ENCODE measurements around the gene PCDH9.

The PCDH9 gene

DNA sequence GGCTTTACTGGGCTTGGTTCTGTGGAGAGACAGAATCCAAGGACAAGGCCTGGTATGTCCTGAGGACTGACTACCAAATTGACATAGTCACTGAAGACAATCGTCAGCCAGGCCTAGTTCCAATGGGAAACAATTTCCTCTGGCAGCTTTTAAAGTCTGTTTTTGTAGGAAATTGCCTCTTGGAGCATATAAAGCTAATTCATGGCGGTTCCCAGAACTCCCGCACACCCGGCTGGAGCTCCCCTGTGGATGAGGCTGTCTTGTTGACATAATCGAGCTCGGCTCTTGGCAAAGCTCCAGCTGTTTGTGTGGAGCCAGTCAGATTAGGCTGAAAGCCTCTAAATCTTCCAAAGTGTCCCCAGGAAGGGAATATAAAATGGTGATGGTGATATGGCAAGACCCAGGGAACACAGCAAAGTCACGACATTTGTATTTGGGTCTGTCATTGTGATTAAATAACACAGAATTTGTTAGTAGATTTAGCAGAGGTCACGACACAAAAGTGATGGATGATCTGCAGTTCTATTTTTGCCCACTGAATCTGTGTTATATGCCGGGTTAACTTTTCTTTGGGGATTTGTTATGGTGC is 395.0 kb downstream of the PCDH9 start:
- Histone ChIP-seq H3K4me1 (peaks cover 21% of the 10 kb centered on the region), H3K4me3 (no peak overlapping the region), H3K27me3 (no peaks in the 10 kb centered on the region), H3K9ac (no peak overlapping the region), H3K4me2 (no peak overlapping the region), H3K27ac (no peak overlapping the region), H4K20me1 (no peaks in the 10 kb centered on the region), H3K9me3 (0 out of 2 replicates have a peak, but pooled peaks cover 4% of the 10 kb centered on the region), H3K36me3 (no peaks in the 10 kb centered on the region)
- no peak for TF ChIP-seq Cebpa-rat (IDR thresholded peaks at IDR 0.05)

DNA sequence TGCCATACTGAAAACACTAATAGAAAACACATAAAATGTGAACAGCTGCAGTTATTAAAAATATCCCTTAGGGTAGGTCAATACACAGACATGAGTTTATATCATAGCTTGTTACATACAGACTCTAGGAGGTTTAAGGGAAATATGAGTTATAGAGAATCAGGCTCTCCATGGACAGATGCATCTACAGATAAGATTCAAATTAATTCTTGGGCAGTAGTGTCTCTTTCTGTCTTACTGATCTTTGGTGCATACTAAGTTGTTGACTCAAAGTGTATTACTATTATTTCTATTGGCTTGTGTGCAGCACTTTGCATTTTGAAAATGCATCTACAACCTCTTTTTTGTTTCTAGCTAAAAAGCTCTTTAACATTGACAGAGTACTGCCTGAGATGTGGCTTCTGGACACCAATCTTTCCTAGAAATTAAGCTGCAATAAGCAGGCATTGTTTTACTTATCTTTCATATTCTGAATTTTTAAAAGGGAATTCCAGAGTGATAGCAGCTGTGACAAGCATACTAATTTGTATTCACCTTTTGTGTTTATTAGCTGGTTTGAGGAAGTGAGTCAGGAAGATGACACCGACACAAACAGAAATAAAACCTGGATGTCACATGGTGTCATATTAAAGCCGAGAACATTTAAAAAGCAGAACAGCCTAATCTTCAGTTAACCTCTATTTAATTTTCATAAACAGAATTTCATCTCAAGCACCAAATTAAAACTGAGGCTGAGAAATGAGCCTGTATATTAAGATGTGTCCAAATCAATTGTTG is 399.0 kb downstream of the PCDH9 start:
- H3K4me2 ChIP-seq, result no peak overlapping the region
- no peak overlapping the region for H3K27ac ChIP-seq

DNA sequence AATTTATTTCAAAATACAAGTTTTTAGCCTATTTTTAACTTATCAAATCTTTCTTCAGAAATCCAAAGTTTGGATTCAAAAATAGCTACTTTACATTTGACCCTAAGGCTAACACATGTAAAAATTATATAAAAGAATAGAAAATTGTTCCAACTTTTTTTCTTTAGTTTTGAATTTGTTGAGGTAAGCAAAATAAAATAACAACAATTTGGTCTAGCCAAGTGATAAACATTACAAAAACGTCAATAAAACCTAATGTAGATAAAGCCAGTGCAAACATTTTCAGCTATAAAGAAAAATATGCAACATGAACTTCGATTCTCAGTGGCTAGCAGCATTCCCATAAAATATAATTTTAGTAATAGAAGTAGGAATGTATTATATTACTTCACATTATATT is 400.3 kb downstream of the PCDH9 start:
- H3K9ac ChIP-seq, result no peak overlapping the region
- H3K36me3 ChIP-seq, result no peaks in the 10 kb centered on the region
- H3K4me3 ChIP-seq, result no peak overlapping the region
- H3K27me3 ChIP-seq, result no peaks in the 10 kb centered on the region
- H3K4me2 ChIP-seq, result no peak overlapping the region
- TF ChIP-seq Cebpa-rat (IDR thresholded peaks at IDR 0.05), result no peak
- no peak overlapping the region for H3K27ac ChIP-seq
- H4K20me1 ChIP-seq, result no peaks in the 10 kb centered on the region
- H3K4me1 ChIP-seq, result peaks cover 4% of the 10 kb centered on the region; the same call in 1 of the 2 replicates
- no peaks in the 10 kb centered on the region for H3K9me3 ChIP-seq

More for the DNA sequence above, 399.0 kb downstream of the PCDH9 start:
- no peaks in the 10 kb centered on the region for H3K27me3 ChIP-seq
- H3K4me3 ChIP-seq, result no peak overlapping the region
- H3K9me3 ChIP-seq, result 0 out of 2 replicates have a peak, but pooled peaks cover 4% of the 10 kb centered on the region
- peaks cover 4% of the 10 kb centered on the region; the same call in 1 of the 2 replicates for H3K4me1 ChIP-seq
- no peak overlapping the region for H3K9ac ChIP-seq
- H3K36me3 ChIP-seq, result no peaks in the 10 kb centered on the region
- TF ChIP-seq Cebpa-rat (IDR thresholded peaks at IDR 0.05), result no peak
- no peaks in the 10 kb centered on the region for H4K20me1 ChIP-seq

DNA sequence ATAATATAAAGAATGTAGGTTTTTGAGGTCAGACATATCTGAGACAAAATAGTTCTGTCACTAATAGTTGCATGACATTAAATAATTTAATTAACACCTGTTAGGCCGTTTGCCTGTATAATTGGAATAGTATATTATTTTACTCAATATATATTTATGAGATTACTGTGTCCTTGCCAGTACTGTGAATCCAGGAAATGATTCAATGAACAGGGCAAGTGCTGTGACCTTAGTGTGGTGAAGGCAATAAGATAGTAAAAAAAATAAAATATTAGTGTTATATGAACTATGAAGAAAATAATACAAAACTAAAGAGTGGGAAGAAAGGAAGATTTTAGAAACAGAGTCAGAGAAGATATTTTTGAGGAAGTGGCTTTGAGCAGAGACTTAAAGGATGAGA is 403.7 kb downstream of the PCDH9 start:
- Histone ChIP-seq H3K36me3 (no peaks in the 10 kb centered on the region), H3K4me3 (no peak overlapping the region), H3K9me3 (no peaks in the 10 kb centered on the region), H4K20me1 (no peaks in the 10 kb centered on the region), H3K9ac (no peak overlapping the region), H3K27ac (no peak overlapping the region), H3K27me3 (no peaks in the 10 kb centered on the region), H3K4me1 (peaks cover 3% of the 10 kb centered on the region; the same call in 1 of the 2 replicates), H3K4me2 (no peak overlapping the region)
- no peak for TF ChIP-seq Cebpa-rat (IDR thresholded peaks at IDR 0.05)

DNA sequence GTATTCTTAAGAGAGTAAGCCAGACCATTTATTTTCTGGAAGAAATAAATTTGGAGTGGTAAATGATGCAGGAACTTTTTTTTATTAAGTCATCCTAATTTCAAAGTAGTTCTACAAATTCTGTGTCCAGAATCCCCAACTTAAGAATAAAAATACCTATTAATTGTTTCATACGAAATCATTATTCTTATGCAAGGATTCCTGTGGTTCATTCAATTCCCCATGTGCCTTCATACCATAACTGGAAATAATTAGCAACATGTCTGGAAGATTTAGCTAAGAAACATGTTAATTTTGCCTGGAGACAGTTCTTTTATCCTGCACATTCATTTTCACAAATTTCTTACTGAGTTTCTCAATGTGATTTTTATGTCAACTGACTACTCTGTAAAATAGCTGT is 408.6 kb downstream of the PCDH9 start:
- H4K20me1 ChIP-seq, result no peaks in the 10 kb centered on the region
- no peak for TF ChIP-seq Cebpa-rat (IDR thresholded peaks at IDR 0.05)
- H3K9ac ChIP-seq, result no peak overlapping the region
- no peak overlapping the region for H3K4me2 ChIP-seq
- no peaks in the 10 kb centered on the region; the same call in 1 of the 2 replicates for H3K9me3 ChIP-seq
- H3K36me3 ChIP-seq, result no peaks in the 10 kb centered on the region
- no peaks in the 10 kb centered on the region for H3K4me1 ChIP-seq
- H3K27ac ChIP-seq, result no peak overlapping the region
- no peak overlapping the region for H3K4me3 ChIP-seq
- H3K27me3 ChIP-seq, result no peaks in the 10 kb centered on the region

DNA sequence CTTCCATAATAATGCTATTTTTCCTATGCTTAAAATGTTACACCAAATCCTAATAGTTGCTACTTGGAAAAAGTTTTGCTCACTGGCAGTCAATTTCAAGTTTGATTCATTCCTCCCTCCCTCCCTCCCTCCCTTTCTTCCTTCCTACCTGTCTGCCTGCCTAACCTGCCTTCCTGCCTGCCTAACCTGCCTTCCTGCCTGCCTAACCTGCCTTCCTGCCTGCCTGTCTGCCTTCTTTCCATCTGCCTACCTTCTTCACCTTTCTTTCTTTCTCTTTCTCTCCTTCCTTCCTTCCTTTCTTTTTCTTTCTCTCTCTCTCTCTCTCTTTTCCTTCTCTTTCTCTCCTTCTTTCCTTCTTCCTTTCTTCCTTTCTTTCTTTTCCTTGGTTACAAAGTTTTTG is 418.7 kb downstream of the PCDH9 start:
- Histone ChIP-seq H3K27ac (no peak overlapping the region), H3K9ac (no peak overlapping the region)
- TF ChIP-seq Cebpa-rat (IDR thresholded peaks at IDR 0.05), result no peak

DNA sequence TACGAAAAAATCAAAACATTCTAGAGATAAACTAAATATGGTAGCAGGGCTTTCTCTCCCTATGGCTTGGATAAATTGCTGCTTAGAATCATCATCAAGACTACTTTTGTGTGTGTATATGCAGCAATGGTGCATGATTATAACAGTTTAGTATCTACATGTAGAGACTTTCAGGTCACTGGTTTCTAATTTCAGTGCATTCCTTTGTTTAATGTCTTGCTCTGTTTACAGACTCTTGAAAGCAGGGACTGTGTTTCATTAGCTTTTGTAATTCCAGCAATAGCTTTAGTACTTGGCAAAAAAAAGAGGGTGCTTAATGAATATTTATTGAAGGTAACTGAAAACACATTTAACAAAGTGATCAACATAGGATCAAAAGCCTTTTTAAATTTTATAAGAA is 420.7 kb downstream of the PCDH9 start:
- H4K20me1 ChIP-seq, result no peaks in the 10 kb centered on the region
- no peaks in the 10 kb centered on the region for H3K4me1 ChIP-seq
- no peak overlapping the region for H3K4me3 ChIP-seq
- no peaks in the 10 kb centered on the region for H3K9me3 ChIP-seq
- TF ChIP-seq Cebpa-rat (IDR thresholded peaks at IDR 0.05), result no peak
- no peaks in the 10 kb centered on the region for H3K36me3 ChIP-seq
- no peak overlapping the region for H3K27ac ChIP-seq
- H3K4me2 ChIP-seq, result no peak overlapping the region
- no peak overlapping the region for H3K9ac ChIP-seq
- no peaks in the 10 kb centered on the region for H3K27me3 ChIP-seq

More for the DNA sequence above, 418.7 kb downstream of the PCDH9 start:
- no peaks in the 10 kb centered on the region for H4K20me1 ChIP-seq
- H3K4me2 ChIP-seq, result no peak overlapping the region
- no peaks in the 10 kb centered on the region for H3K36me3 ChIP-seq
- no peaks in the 10 kb centered on the region for H3K4me1 ChIP-seq
- no peaks in the 10 kb centered on the region for H3K27me3 ChIP-seq
- no peak overlapping the region for H3K4me3 ChIP-seq
- H3K9me3 ChIP-seq, result no peaks in the 10 kb centered on the region

DNA sequence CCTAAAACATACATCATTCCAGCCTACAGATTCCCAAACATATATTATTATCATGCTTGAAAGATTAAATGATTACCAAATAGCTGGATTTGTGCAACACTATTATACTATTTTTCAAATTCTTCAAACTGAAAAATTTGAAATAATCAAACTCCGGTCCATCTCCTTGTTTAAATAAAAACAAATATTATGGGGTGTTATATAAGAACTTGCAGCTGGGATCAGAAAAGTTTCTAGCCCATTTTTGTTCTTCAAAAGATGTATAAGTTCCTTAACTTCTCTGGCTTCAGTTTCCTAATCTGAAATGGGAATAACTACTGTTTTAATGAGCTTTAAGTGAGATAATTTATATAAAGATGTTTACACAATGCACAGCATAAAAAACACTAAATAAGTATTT is 422.9 kb downstream of the PCDH9 start:
- Histone ChIP-seq H3K36me3 (no peaks in the 10 kb centered on the region), H3K27ac (no peak overlapping the region), H3K4me3 (no peak overlapping the region), H3K9me3 (no peaks in the 10 kb centered on the region), H4K20me1 (no peaks in the 10 kb centered on the region), H3K4me1 (no peaks in the 10 kb centered on the region), H3K4me2 (no peak overlapping the region), H3K27me3 (no peaks in the 10 kb centered on the region), H3K9ac (no peak overlapping the region)
- TF ChIP-seq Cebpa-rat (IDR thresholded peaks at IDR 0.05), result no peak

DNA sequence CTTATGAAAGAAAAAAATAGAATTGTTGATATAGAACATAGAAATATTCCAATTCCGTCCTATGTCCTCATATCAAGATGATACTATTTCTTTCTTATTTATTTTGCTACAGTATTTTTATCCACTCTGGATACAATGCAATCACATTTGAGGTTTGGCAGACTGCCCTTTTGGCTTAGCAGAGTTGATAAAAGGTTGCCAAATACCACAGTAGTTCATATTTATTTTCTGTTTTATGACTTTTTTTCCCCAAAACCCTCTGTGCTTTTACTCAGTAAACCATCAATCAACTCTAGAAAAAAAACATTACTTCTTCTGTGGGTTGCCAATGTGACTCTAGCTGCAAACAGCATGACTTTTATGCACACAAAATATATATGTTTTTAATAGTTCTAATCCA is 424.5 kb downstream of the PCDH9 start:
- no peak for TF ChIP-seq Cebpa-rat (IDR thresholded peaks at IDR 0.05)
- no peak overlapping the region for H3K4me3 ChIP-seq
- H3K27me3 ChIP-seq, result no peaks in the 10 kb centered on the region

DNA sequence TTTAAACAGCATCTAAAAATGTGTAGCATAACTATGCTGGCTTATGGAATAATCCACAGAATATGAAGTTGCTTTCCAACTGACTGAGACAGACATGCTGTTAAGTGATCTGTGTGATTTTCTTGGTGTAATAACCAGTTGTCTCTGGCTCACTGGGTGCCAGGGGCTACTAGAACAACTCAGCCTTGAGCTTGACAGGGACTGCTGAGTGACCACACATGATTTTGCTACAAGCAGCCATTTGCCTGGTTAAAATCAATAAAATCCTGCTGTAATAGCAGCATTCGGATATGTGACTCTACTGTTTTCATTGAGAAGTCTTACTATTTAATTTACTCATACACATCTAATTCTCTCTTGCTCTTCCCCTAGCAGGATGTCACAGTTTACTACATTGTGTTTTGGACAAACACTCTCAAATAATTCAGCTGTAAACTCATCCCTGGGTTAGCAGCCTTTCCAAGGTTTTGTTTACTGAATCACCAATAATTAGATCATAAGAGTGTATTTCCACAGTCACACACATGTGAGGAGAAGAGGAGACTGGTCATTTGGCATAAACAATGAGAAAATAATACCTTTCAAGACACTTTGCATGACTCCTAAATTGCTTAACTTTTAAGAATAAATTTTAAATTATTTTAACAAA is 426.2 kb downstream of the PCDH9 start:
- no peaks in the 10 kb centered on the region for H3K27me3 ChIP-seq
- no peak overlapping the region for H3K9ac ChIP-seq
- no peaks in the 10 kb centered on the region for H3K4me1 ChIP-seq
- no peak overlapping the region for H3K4me3 ChIP-seq
- no peak overlapping the region for H3K4me2 ChIP-seq
- no peak for TF ChIP-seq Cebpa-rat (IDR thresholded peaks at IDR 0.05)
- no peaks in the 10 kb centered on the region for H3K9me3 ChIP-seq
- no peaks in the 10 kb centered on the region for H3K36me3 ChIP-seq
- H3K27ac ChIP-seq, result no peak overlapping the region
- H4K20me1 ChIP-seq, result no peaks in the 10 kb centered on the region

More for the DNA sequence above, 424.5 kb downstream of the PCDH9 start:
- H3K27ac ChIP-seq, result no peak overlapping the region
- H3K4me2 ChIP-seq, result no peak overlapping the region
- no peaks in the 10 kb centered on the region for H3K4me1 ChIP-seq
- H3K36me3 ChIP-seq, result no peaks in the 10 kb centered on the region
- no peaks in the 10 kb centered on the region for H4K20me1 ChIP-seq
- no peaks in the 10 kb centered on the region for H3K9me3 ChIP-seq
- H3K9ac ChIP-seq, result no peak overlapping the region

Measured in BLaER1 (cell line).